GM13976 (cell line): Measurements from ENCODE around the gene EPHX1.

Source experiments
- DNase-seq: peaks from one replicate; pipeline ENCODE4 v3.0.0; 2012; ENCODE audit warnings: low spot score
- CTCF ChIP-seq: IDR thresholded peaks from 2 replicates; pipeline ENCODE4 v1.5.1; 2012; ENCODE audit warnings: borderline replicate concordance, mild to moderate bottlenecking; ENCODE audit not compliant: insufficient read depth; ENCODE audit errors: extremely low read depth, missing control alignments, control extremely low read depth
- in situ Hi-C: fragments of 300-500 bp; cut with MboI; formaldehyde crosslinking; loops from one replicate; pipeline ENCODE4 v1.12.0; 2022; ENCODE audit warnings: low sequenced_read_pairs, mixed read lengths, inconsistent platforms; ENCODE audit not compliant: unreplicated experiment

EPHX1 gene

GRCh38 chr1:225838793-225839192 is 28.9 kb downstream of the EPHX1 start:
- DNase-seq, result no peak
- no peak for TF ChIP-seq CTCF
- in situ Hi-C loops, result no loop called here

GRCh38 chr1:225840223-225840610 is 30.3 kb downstream of the EPHX1 start:
- DNase-seq, result no peak
- TF ChIP-seq CTCF, result no peak
- in situ Hi-C loops, result no loop called here

GRCh38 chr1:225840713-225841112 is 30.8 kb downstream of the EPHX1 start:
- TF ChIP-seq CTCF, result no peak
- in situ Hi-C loops, result no loop called here
- DNase-seq, result no peak

GRCh38 chr1:225842074-225842473 is 32.1 kb downstream of the EPHX1 start:
- DNase-seq, result no peak
- in situ Hi-C loops, result no loop called here
- TF ChIP-seq CTCF, result no peak

- no peak for DNase-seq
- no peak for TF ChIP-seq CTCF
- in situ Hi-C loops, result no loop called here
Observed at GRCh38 chr1:225842788-225843425, 33.0 kb downstream of the EPHX1 start.

GRCh38 chr1:225843426-225843795 is 33.5 kb downstream of the EPHX1 start:
- TF ChIP-seq CTCF, result no peak
- DNase-seq, result no peak
- in situ Hi-C loops, result no loop called here
